PC-3 (cell line): ENCODE results near the gene TBC1D5. TPM values are rescaled to one million over a fixed set of nuclear protein-coding genes. Genes with fewer than 3 reads are reported as not detected.

Experiments
- ATAC-seq: fragments of 200-7000 bp; cut with Tn5 transposase; 2 replicates; pipeline ENCODE4 v1.9.1; 2020; ENCODE audit warnings: mild to moderate bottlenecking, moderate library complexity
- BruUV-seq: library from RNA; stranded (reverse); fragments of 400-500 nt; replicated peaks from 2 replicates; lab custom pipeline; 2021; lab: Mats Ljungman, UMichigan
- CTCF ChIA-PET: fragments of 300-600 bp; sonication (Branson Sonifier 250); formaldehyde crosslinking; loops from one replicate; lab custom pipeline; 2022; ENCODE audit warnings: antibody characterized with exemption; lab: Charles Lee
- POLR2A ChIA-PET: fragments of 300-600 bp; sonication (Branson Sonifier 250); formaldehyde crosslinking; loops from one replicate; lab custom pipeline; 2022; ENCODE audit warnings: antibody characterized with exemption; ENCODE audit not compliant: unreplicated experiment; lab: Charles Lee
- DNase-seq: peaks from one replicate; pipeline ENCODE4 v3.0.0-alpha.2; 2015
- H2AFZ ChIP-seq: fragments of 300-600 bp; sonication (generic); 2 replicates; pipeline ENCODE4 v1.6.0; 2016; ENCODE audit warnings: antibody characterized with exemption, low read length
- H3F3A ChIP-seq: fragments of 300-600 bp; sonication (generic); one replicate; pipeline ENCODE4 v1.6.0; 2017; ENCODE audit warnings: antibody characterized with exemption, low read length, control low read depth, mild to moderate bottlenecking; ENCODE audit not compliant: unreplicated experiment
- H3K27ac ChIP-seq: fragments of 300-600 bp; sonication (generic); 2 replicates; pipeline ENCODE4 v1.5.1; 2016; ENCODE audit warnings: mild to moderate bottlenecking, low read length
- H3K27me3 ChIP-seq: fragments of 300-600 bp; sonication (generic); 2 replicates; pipeline ENCODE4 v1.6.1; 2016; ENCODE audit warnings: low read length, mixed read lengths
- H3K36me3 ChIP-seq: fragments of 300-600 bp; sonication (generic); 2 replicates; pipeline ENCODE4 v1.6.1; 2016; ENCODE audit warnings: low read depth, mixed run types, low read length, mixed read lengths
- H3K4me1 ChIP-seq: fragments of 300-600 bp; sonication (generic); 2 replicates; pipeline ENCODE4 v1.5.1; 2016; ENCODE audit warnings: low read length; ENCODE audit not compliant: insufficient read depth
- H3K4me2 ChIP-seq: fragments of 300-600 bp; sonication (generic); 2 replicates; pipeline ENCODE4 v1.6.0; 2016; ENCODE audit warnings: low read length
- H3K4me3 ChIP-seq: fragments of 300-600 bp; sonication (generic); 2 replicates; pipeline ENCODE4 v1.5.1; 2016; ENCODE audit warnings: mild to moderate bottlenecking, low read length, mixed read lengths
- H3K79me2 ChIP-seq: fragments of 300-600 bp; sonication (generic); 2 replicates; pipeline ENCODE4 v1.6.1; 2017; ENCODE audit warnings: low read length, mixed read lengths
- H3K9ac ChIP-seq: fragments of 300-600 bp; sonication (generic); 2 replicates; pipeline ENCODE4 v1.6.0; 2016; ENCODE audit warnings: mild to moderate bottlenecking, low read length
- H3K9me2 ChIP-seq: fragments of 300-600 bp; sonication (generic); replicated peaks from 2 replicates; pipeline ENCODE4 v1.6.1; 2016; ENCODE audit warnings: mixed run types, low read length, mixed read lengths
- H3K9me3 ChIP-seq: fragments of 300-600 bp; sonication (generic); 2 replicates; pipeline ENCODE4 v1.6.1; 2016; ENCODE audit warnings: low read length, mixed read lengths
- H4K20me1 ChIP-seq: fragments of 300-600 bp; sonication (generic); 2 replicates; pipeline ENCODE4 v1.6.1; 2016; ENCODE audit warnings: low read length, mixed read lengths
- EZH2 ChIP-seq: fragments of 300-600 bp; sonication (generic); IDR thresholded peaks from one replicate; pipeline ENCODE4 v1.6.1; 2017; ENCODE audit warnings: antibody characterized with exemption, mild to moderate bottlenecking, low read length; ENCODE audit not compliant: unreplicated experiment
- EZH2phosphoT487 ChIP-seq: fragments of 300-600 bp; sonication (generic); IDR thresholded peaks from 2 replicates; pipeline ENCODE4 v1.6.1; 2018; ENCODE audit warnings: mild to moderate bottlenecking, antibody characterized with exemption, low read length, borderline replicate concordance
- intact Hi-C: fragments of 100-400 bp; cut with micrococcal nuclease; formaldehyde crosslinking; loops from 2 replicates; pipeline ENCODE4 v1.9.0; 2023
- total RNA-seq: library from RNA; depleted of rRNA; stranded (reverse); fragments of >200 nt; gene quantifications from 2 replicates; pipeline ENCODE4 v1.2.3, GENCODE V29; 2014
- TF ChIP-seq, protein P1 (sequence below): fragments of 300-600 bp; sonication (generic); conservative IDR thresholded peaks from 2 replicates; pipeline ENCODE4 v1.5.1; 2017; ENCODE audit warnings: antibody characterized with exemption, low read depth, mild to moderate bottlenecking, low read length

The TBC1D5 gene
- total RNA-seq, 1 experiment from 2014 or later: 54.5 TPM

GRCh38 chr3:17179381-17180205 lies 562.8 kb downstream of the TBC1D5 start:
- Histone ChIP-seq H3K4me1 (peaks cover 21% of the 10 kb centered on the region), H4K20me1 (no peaks in the 10 kb centered on the region), H2AFZ (no peak overlapping the region), H3K27me3 (no peaks in the 10 kb centered on the region), H3K9me2 (no peaks in the 10 kb centered on the region), H3K36me3 (no peaks in the 10 kb centered on the region), H3K9ac (no peak overlapping the region), H3K27ac (no peak overlapping the region), H3K79me2 (no peaks in the 10 kb centered on the region), H3K4me2 (no peak overlapping the region), H3K4me3 (no peak overlapping the region), H3K9me3 (no peaks in the 10 kb centered on the region), H3F3A (no peaks in the 10 kb centered on the region)
- no peak for DNase-seq
- CTCF ChIA-PET: no interaction called here
- BruUV-seq: no TSS peak
- TF ChIP-seq EZH2phosphoT487 (no peak), EZH2 (no peak)
- TF ChIP-seq, protein P1, sequence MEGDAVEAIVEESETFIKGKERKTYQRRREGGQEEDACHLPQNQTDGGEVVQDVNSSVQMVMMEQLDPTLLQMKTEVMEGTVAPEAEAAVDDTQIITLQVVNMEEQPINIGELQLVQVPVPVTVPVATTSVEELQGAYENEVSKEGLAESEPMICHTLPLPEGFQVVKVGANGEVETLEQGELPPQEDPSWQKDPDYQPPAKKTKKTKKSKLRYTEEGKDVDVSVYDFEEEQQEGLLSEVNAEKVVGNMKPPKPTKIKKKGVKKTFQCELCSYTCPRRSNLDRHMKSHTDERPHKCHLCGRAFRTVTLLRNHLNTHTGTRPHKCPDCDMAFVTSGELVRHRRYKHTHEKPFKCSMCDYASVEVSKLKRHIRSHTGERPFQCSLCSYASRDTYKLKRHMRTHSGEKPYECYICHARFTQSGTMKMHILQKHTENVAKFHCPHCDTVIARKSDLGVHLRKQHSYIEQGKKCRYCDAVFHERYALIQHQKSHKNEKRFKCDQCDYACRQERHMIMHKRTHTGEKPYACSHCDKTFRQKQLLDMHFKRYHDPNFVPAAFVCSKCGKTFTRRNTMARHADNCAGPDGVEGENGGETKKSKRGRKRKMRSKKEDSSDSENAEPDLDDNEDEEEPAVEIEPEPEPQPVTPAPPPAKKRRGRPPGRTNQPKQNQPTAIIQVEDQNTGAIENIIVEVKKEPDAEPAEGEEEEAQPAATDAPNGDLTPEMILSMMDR: no peak
- intact Hi-C loops: no loop called here
- no peak for ATAC-seq
- POLR2A ChIA-PET: no interaction called here

- no peak for TF ChIP-seq EZH2phosphoT487
- TF ChIP-seq EZH2: no peak
- TF ChIP-seq, protein P1: no peak
- BruUV-seq: no TSS peak
- peaks cover 12% of the 10 kb centered on the region for H3K4me1 ChIP-seq
- no peak overlapping the region for H3K9ac ChIP-seq
- H3K4me3 ChIP-seq: no peak overlapping the region
- H2AFZ ChIP-seq: no peak overlapping the region
- H4K20me1 ChIP-seq: no peaks in the 10 kb centered on the region
- H3F3A ChIP-seq: no peaks in the 10 kb centered on the region
- ATAC-seq: peak; percentile 40; the same call in 1 of the 2 replicates
- no peaks in the 10 kb centered on the region for H3K27me3 ChIP-seq
- POLR2A ChIA-PET: no interaction called here
- CTCF ChIA-PET: interaction anchor here (0.7 kb wide), 1 partner anchor 13 kb away, joined by 4 read pairs; no protein-coding TSS in a partner anchor
- H3K27ac ChIP-seq: no peak overlapping the region
- H3K36me3 ChIP-seq: no peaks in the 10 kb centered on the region
- H3K4me2 ChIP-seq: no peak overlapping the region
- intact Hi-C loops: no loop called here
- H3K9me2 ChIP-seq: no peaks in the 10 kb centered on the region
- no peaks in the 10 kb centered on the region for H3K79me2 ChIP-seq
- no peaks in the 10 kb centered on the region for H3K9me3 ChIP-seq
- no peak for DNase-seq
Measured at GRCh38 chr3:17176757-17177156, 565.7 kb downstream of the TBC1D5 start.
